Activated T-cell treated with anti-CD3 and anti-CD28 coated beads, Interleukin-2, amount 50 U/mL, for 48 hours (primary cell): ENCODE data around the gene KCTD20.
"Not testable (repeated sequence)": the region's sequence is repeated elsewhere in the genome, so short reads cannot be mapped to it uniquely, and the experiment has no call there.

ENCODE experiments used
- DNase-seq, 2 experiments: peaks; one replicate each; pipeline ENCODE4 v3.0.0-alpha.2; 2020

Gene KCTD20

GRCh38 chr6:36445621-36446020, 2.8 kb downstream of the KCTD20 start:
- no peak for DNase-seq

GRCh38 chr6:36449173-36449572, 6.4 kb downstream of the KCTD20 start:
- DNase-seq = not testable (repeated sequence)

- DNase-seq = not testable (repeated sequence)
Observed at GRCh38 chr6:36452897-36453296, 10.1 kb downstream of the KCTD20 start.

GRCh38 chr6:36455486-36456027, 12.8 kb downstream of the KCTD20 start:
- no peak for DNase-seq

- DNase-seq = no peak
Observed at GRCh38 chr6:36459501-36459900, 16.7 kb downstream of the KCTD20 start.

GRCh38 chr6:36460916-36461315, 18.1 kb downstream of the KCTD20 start:
- DNase-seq = no peak

GRCh38 chr6:36461646-36462045, 18.8 kb downstream of the KCTD20 start:
- no peak for DNase-seq

- no peak for DNase-seq
Observed at GRCh38 chr6:36463676-36464075, 20.9 kb downstream of the KCTD20 start.

- no peak for DNase-seq
Observed at GRCh38 chr6:36464233-36464632, 21.4 kb downstream of the KCTD20 start.

GRCh38 chr6:36467625-36468024, 24.8 kb downstream of the KCTD20 start:
- no peak for DNase-seq

GRCh38 chr6:36469148-36469661, 26.4 kb downstream of the KCTD20 start:
- no peak for DNase-seq

GRCh38 chr6:36469946-36470345, 27.1 kb downstream of the KCTD20 start:
- DNase-seq = no peak

- no peak for DNase-seq
Observed at GRCh38 chr6:36478051-36478526, 35.3 kb downstream of the KCTD20 start.

- no peak for DNase-seq
Observed at GRCh38 chr6:36479256-36479655, 36.5 kb downstream of the KCTD20 start.

- not testable (repeated sequence) for DNase-seq
Observed at GRCh38 chr6:36483326-36483725, 40.5 kb downstream of the KCTD20 start.

- DNase-seq = no peak
Observed at GRCh38 chr6:36484736-36485135, 41.9 kb downstream of the KCTD20 start.

- no peak for DNase-seq
Observed at GRCh38 chr6:36487698-36488097, 44.9 kb downstream of the KCTD20 start.

GRCh38 chr6:36488221-36488620, 45.4 kb downstream of the KCTD20 start:
- DNase-seq = no peak

GRCh38 chr6:36489426-36489825, 46.6 kb downstream of the KCTD20 start:
- no peak for DNase-seq

GRCh38 chr6:36491378-36491965, 48.7 kb downstream of the KCTD20 start:
- DNase-seq = no peak

- no peak for DNase-seq
Observed at GRCh38 chr6:36492092-36492491, 49.3 kb downstream of the KCTD20 start.

- no peak for DNase-seq
Observed at GRCh38 chr6:36492621-36493020, 49.8 kb downstream of the KCTD20 start.

GRCh38 chr6:36493319-36493718, 50.5 kb downstream of the KCTD20 start:
- no peak for DNase-seq

GRCh38 chr6:36493859-36494258, 51.1 kb downstream of the KCTD20 start:
- no peak for DNase-seq

GRCh38 chr6:36495086-36495485, 52.3 kb downstream of the KCTD20 start:
- no peak for DNase-seq
